ENCODE data around the gene ZNF582. TPM values are rescaled to one million over a fixed set of nuclear protein-coding genes. Genes with fewer than 3 reads are reported as not detected.
"Not testable (repeated sequence)": the region's sequence is repeated elsewhere in the genome, so short reads cannot be mapped to it uniquely, and the experiment has no call there.

Gene ZNF582
- total RNA-seq, 2 donors from 2014 or later: 1.1 to 1.9 TPM

DNA sequence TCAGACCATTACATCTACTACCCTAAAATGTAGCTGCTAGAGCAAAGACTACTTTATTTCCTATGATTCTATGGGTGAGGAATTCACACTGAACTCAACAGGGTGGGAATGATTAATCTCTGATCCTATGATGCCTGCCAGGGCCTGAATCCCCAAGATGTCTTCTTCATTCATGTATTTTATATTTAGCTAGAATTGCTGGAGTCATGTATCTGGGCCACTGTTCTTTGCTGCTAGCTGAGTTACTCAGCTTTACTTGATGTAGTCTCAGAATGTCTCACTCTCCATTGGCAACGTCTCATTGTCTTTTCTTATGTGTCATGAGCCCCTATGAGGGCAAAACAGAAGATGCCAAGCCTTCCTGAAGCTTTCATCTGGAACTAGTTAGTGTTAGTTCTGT is 21.1 kb downstream of the ZNF582 start:
- no peak overlapping the region for H3K4me3 Mint-ChIP-seq
- H3K9me3 Mint-ChIP-seq: peaks cover 32% of the 10 kb centered on the region
- peaks cover 88% of the 10 kb centered on the region for H3K36me3 Mint-ChIP-seq (ENCODE audit: low read depth)
- ATAC-seq (replicated peaks): no peak
- H3K4me1 Mint-ChIP-seq: peaks cover 4% of the 10 kb centered on the region
- H3K27ac Mint-ChIP-seq: no peak overlapping the region
- no peaks in the 10 kb centered on the region for H3K27me3 Mint-ChIP-seq

- H3K36me3 Mint-ChIP-seq (ENCODE audit: low read depth): peaks cover 66% of the 10 kb centered on the region
- peaks cover 31% of the 10 kb centered on the region for H3K9me3 Mint-ChIP-seq
- peak overlapping the region; percentile 25 for H3K4me3 Mint-ChIP-seq
These were observed 23.3 kb downstream of the ZNF582 start for GRCh38 chr19:56369886-56370676.

GRCh38 chr19:56367829-56368711 is 25.3 kb downstream of the ZNF582 start:
- Mint-ChIP-seq H3K4me1 (peaks cover 4% of the 10 kb centered on the region), H3K36me3 (ENCODE audit: low read depth) (peaks cover 46% of the 10 kb centered on the region), H3K4me3 (peak overlapping the region; percentile 92), H3K27me3 (no peaks in the 10 kb centered on the region), H3K9me3 (peaks cover 41% of the 10 kb centered on the region), H3K27ac (peak overlapping the region; percentile 87)
- ATAC-seq (replicated peaks): peak; percentile 99

More at GRCh38 chr19:56369886-56370676, 23.3 kb downstream of the ZNF582 start:
- no peak for ATAC-seq (replicated peaks)
- H3K27me3 Mint-ChIP-seq: no peaks in the 10 kb centered on the region
- H3K27ac Mint-ChIP-seq: no peak overlapping the region
- H3K4me1 Mint-ChIP-seq: peaks cover 4% of the 10 kb centered on the region

GRCh38 chr19:56360841-56361240 is 32.5 kb downstream of the ZNF582 start:
- H3K27me3 Mint-ChIP-seq: no peaks in the 10 kb centered on the region
- no peak overlapping the region for H3K4me3 Mint-ChIP-seq
- peaks cover 42% of the 10 kb centered on the region for H3K9me3 Mint-ChIP-seq
- no peaks in the 10 kb centered on the region for H3K36me3 Mint-ChIP-seq (ENCODE audit: low read depth)
- no peaks in the 10 kb centered on the region for H3K4me1 Mint-ChIP-seq
- no peak overlapping the region for H3K27ac Mint-ChIP-seq
- ATAC-seq (replicated peaks): no peak

DNA sequence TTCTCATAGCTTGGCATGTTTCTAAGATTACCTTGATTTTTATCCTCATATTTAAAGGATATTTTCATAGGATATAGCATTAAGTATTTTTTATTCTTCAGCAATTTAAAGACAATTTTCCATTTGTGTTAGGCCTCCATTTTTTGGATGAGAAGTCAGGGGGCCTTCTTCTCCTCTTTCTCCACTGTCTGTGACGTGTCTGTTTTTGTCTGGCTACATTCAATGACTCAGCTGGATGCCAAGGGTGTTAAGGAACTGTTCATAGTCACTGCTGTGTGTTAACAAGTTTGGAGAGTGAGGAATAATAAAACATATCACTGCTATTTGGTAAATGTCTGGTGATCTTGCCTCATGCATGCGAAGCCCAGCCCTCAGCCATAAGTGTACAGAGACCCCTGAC is 36.4 kb downstream of the ZNF582 start:
- Mint-ChIP-seq H3K4me1 (no peaks in the 10 kb centered on the region), H3K27me3 (no peaks in the 10 kb centered on the region), H3K9me3 (peaks cover 23% of the 10 kb centered on the region), H3K27ac (no peak overlapping the region), H3K4me3 (no peak overlapping the region), H3K36me3 (ENCODE audit: low read depth) (no peaks in the 10 kb centered on the region)
- no peak for ATAC-seq (replicated peaks)

GRCh38 chr19:56355517-56355916 is 37.8 kb downstream of the ZNF582 start:
- H3K36me3 Mint-ChIP-seq (ENCODE audit: low read depth): no peaks in the 10 kb centered on the region
- no peaks in the 10 kb centered on the region for H3K27me3 Mint-ChIP-seq
- peaks cover 20% of the 10 kb centered on the region for H3K9me3 Mint-ChIP-seq
- H3K27ac Mint-ChIP-seq: no peak overlapping the region
- no peaks in the 10 kb centered on the region for H3K4me1 Mint-ChIP-seq
- no peak for ATAC-seq (replicated peaks)
- no peak overlapping the region for H3K4me3 Mint-ChIP-seq

DNA sequence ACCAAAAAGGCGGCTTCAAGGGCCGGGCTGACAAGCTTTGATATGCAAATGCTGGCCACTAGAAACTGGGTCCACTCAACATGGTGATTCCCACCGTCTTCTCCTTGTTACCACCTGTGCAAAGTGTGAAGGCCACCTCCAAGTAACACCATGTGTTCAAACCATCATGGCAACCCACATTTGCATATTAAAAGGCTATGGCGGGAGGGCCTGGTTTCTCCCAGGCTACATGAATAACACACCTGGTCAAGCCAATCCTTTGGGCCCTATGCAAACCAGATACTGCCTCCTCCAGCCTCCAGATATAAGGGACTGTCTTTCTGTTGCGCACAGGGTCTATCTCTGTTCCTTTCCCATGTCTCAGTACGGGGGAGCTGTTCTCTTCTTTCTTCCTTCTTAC is 42.1 kb downstream of the ZNF582 start:
- Mint-ChIP-seq H3K9me3 (no peaks in the 10 kb centered on the region), H3K4me3 (no peak overlapping the region), H3K27ac (no peak overlapping the region), H3K27me3 (no peaks in the 10 kb centered on the region), H3K4me1 (no peaks in the 10 kb centered on the region), H3K36me3 (ENCODE audit: low read depth) (no peaks in the 10 kb centered on the region)
- no peak for ATAC-seq (replicated peaks)

DNA sequence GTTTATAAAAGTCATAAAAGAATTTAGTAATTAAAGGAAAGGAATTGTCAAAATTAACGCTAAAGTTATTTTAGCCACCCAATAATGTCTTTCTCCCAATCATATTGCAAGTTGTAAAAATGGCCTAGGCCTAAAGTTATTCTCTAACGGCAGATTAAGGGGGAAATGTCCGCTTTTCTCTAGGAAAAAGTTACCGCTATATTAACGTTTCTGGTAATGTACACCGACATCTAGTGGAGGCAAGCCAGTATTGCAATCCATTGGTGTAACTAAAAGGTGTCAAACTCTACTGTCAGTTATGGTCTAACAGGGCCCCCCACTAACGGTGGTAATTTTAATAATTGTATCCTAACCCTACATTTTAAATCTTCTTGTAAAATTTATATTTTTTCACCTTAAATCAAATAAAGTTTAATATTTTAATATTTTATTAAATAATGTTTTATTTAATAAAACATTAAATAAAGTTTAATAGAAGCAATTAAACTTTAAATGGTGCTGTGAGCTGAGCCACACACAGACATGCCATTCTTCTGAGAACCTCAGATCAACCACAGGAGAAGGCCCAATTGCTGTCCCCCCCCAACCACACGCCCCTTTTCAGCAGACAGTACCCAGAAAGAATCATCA is 42.8 kb downstream of the ZNF582 start:
- H3K36me3 Mint-ChIP-seq (ENCODE audit: low read depth): no peaks in the 10 kb centered on the region
- no peaks in the 10 kb centered on the region for H3K4me1 Mint-ChIP-seq
- H3K9me3 Mint-ChIP-seq: no peaks in the 10 kb centered on the region
- no peak overlapping the region for H3K4me3 Mint-ChIP-seq
- H3K27me3 Mint-ChIP-seq: no peaks in the 10 kb centered on the region
- ATAC-seq (replicated peaks): no peak
- no peak overlapping the region for H3K27ac Mint-ChIP-seq

- Mint-ChIP-seq H3K27me3 (no peaks in the 10 kb centered on the region), H3K4me1 (no peaks in the 10 kb centered on the region), H3K4me3 (no peak overlapping the region), H3K9me3 (no peaks in the 10 kb centered on the region), H3K36me3 (ENCODE audit: low read depth) (no peaks in the 10 kb centered on the region), H3K27ac (no peak overlapping the region)
- ATAC-seq (replicated peaks): no peak
These were observed 45.0 kb downstream of the ZNF582 start for GRCh38 chr19:56348289-56348877.

- ATAC-seq (replicated peaks): no peak
- Mint-ChIP-seq H3K4me3 (no peak overlapping the region), H3K27ac (no peak overlapping the region), H3K36me3 (ENCODE audit: low read depth) (no peaks in the 10 kb centered on the region), H3K27me3 (peaks cover 9% of the 10 kb centered on the region), H3K4me1 (no peaks in the 10 kb centered on the region), H3K9me3 (no peaks in the 10 kb centered on the region)
These were observed 46.1 kb downstream of the ZNF582 start for GRCh38 chr19:56347163-56347778.

- H3K27ac Mint-ChIP-seq: no peak overlapping the region
- no peaks in the 10 kb centered on the region for H3K4me1 Mint-ChIP-seq
- no peaks in the 10 kb centered on the region for H3K36me3 Mint-ChIP-seq (ENCODE audit: low read depth)
- peaks cover 12% of the 10 kb centered on the region for H3K27me3 Mint-ChIP-seq
- no peaks in the 10 kb centered on the region for H3K9me3 Mint-ChIP-seq
- ATAC-seq (replicated peaks): no peak
- no peak overlapping the region for H3K4me3 Mint-ChIP-seq
These were observed 51.4 kb downstream of the ZNF582 start for GRCh38 chr19:56341948-56342347.

DNA sequence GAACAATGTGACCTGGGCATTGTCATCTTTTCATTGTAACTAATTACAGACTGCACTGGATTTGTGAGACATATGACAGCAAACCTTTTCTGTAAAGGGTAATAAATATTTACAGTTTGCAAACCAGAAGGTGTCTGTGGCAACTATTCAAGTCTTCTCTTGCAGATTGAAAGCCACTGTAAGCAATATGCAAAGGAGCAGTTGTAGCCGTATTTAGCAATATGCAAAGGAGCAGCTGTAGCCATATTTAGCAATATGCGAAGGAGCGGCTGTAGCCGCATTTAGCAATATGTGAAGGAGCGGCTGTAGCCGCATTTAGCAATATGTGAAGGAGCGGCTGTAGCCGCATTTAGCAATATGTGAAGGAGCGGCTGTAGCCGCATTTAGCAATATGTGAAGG is 54.3 kb downstream of the ZNF582 start:
- not testable (repeated sequence) for H3K36me3 Mint-ChIP-seq (ENCODE audit: low read depth); H3K4me3 Mint-ChIP-seq; H3K4me1 Mint-ChIP-seq; H3K27ac Mint-ChIP-seq; ATAC-seq (replicated peaks); H3K9me3 Mint-ChIP-seq
- peaks cover 12% of the 10 kb centered on the region for H3K27me3 Mint-ChIP-seq

DNA sequence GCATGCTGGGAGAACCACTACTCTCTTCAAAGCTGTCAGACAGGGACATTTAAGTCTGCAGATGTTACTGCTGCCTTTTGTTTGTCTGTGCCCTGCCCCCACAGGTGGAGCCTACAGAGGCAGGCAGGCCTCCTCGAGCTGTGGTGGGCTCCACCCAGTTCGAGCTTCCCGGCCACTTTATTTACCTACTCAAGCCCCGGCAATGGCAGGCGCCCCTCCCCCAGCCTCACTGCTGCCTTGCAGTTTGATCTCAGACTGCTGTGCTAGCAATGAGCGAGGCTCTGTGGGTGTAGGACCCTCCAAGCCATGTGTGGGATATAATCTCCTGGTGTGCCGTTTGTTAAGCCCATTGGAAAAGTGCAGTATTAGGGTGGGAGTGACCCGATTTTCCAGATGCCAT is 56.3 kb downstream of the ZNF582 start:
- ATAC-seq (replicated peaks); H3K4me1 Mint-ChIP-seq; H3K27ac Mint-ChIP-seq; H3K9me3 Mint-ChIP-seq; H3K36me3 Mint-ChIP-seq (ENCODE audit: low read depth); H3K4me3 Mint-ChIP-seq: not testable (repeated sequence)
- peaks cover 11% of the 10 kb centered on the region for H3K27me3 Mint-ChIP-seq

- H3K9me3 Mint-ChIP-seq; H3K4me1 Mint-ChIP-seq; ATAC-seq (replicated peaks); H3K27ac Mint-ChIP-seq; H3K4me3 Mint-ChIP-seq; H3K36me3 Mint-ChIP-seq (ENCODE audit: low read depth): not testable (repeated sequence)
- H3K27me3 Mint-ChIP-seq: peaks cover 12% of the 10 kb centered on the region
These were observed 58.0 kb downstream of the ZNF582 start for GRCh38 chr19:56335371-56335770.
